Neural crest cell (in vitro differentiated cells): ENCODE measurements around the gene MYLK2. TPM values are rescaled to one million over a fixed set of nuclear protein-coding genes. Genes with fewer than 3 reads are reported as not detected.

Source experiments
- DNase-seq: peaks from one replicate; pipeline ENCODE4 v3.0.0; 2021; ENCODE audit warnings: low read depth, mixed read lengths, low spot score
- H3K27ac Mint-ChIP-seq: one replicate; pipeline ENCODE4 v1.8.0; 2021; ENCODE audit warnings: mild to moderate bottlenecking, mixed read lengths; ENCODE audit not compliant: unreplicated experiment
- H3K27me3 Mint-ChIP-seq: 2 replicates; pipeline ENCODE4 v1.8.0; 2021; ENCODE audit warnings: low read depth, mild to moderate bottlenecking, mixed read lengths
- H3K36me3 Mint-ChIP-seq: 2 replicates; pipeline ENCODE4 v1.8.0; 2021; ENCODE audit warnings: low read depth, mild to moderate bottlenecking, mixed read lengths
- H3K4me1 Mint-ChIP-seq: 2 replicates; pipeline ENCODE4 v1.8.0; 2021; ENCODE audit warnings: mixed read lengths
- H3K4me3 Mint-ChIP-seq: one replicate; pipeline ENCODE4 v1.8.0; 2021; ENCODE audit warnings: mild to moderate bottlenecking, mixed read lengths
- H3K9me3 Mint-ChIP-seq: 2 replicates; pipeline ENCODE4 v1.8.0; 2021; ENCODE audit warnings: mixed read lengths
- total RNA-seq: library from RNA; stranded (reverse); gene quantifications from 2 replicates; pipeline ENCODE4 v1.2.1, GENCODE V29; 2021
- TF ChIP-seq, protein P1 (sequence below): fragments of 200-600 bp; sonication (generic); conservative IDR thresholded peaks from 2 replicates; pipeline ENCODE4 v1.5.0; 2021; ENCODE audit warnings: antibody characterized with exemption, mild to moderate bottlenecking

Gene MYLK2
- total RNA-seq, 1 donor from 2014 or later, result 1.6 TPM

DNA sequence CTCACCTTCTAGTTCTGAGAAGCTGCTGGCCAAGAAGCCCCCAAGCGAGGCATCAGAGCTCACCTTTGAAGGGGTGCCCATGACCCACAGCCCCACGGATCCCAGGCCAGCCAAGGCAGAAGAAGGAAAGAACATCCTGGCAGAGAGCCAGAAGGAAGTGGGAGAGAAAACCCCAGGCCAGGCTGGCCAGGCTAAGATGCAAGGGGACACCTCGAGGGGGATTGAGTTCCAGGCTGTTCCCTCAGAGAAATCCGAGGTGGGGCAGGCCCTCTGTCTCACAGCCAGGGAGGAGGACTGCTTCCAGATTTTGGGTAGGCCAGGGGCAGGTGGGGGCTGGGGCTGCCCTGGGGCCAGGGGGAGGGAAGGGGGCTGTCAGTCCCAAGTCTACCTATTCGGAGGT lies 2.3 kb downstream of the MYLK2 start:
- TF ChIP-seq, protein P1, sequence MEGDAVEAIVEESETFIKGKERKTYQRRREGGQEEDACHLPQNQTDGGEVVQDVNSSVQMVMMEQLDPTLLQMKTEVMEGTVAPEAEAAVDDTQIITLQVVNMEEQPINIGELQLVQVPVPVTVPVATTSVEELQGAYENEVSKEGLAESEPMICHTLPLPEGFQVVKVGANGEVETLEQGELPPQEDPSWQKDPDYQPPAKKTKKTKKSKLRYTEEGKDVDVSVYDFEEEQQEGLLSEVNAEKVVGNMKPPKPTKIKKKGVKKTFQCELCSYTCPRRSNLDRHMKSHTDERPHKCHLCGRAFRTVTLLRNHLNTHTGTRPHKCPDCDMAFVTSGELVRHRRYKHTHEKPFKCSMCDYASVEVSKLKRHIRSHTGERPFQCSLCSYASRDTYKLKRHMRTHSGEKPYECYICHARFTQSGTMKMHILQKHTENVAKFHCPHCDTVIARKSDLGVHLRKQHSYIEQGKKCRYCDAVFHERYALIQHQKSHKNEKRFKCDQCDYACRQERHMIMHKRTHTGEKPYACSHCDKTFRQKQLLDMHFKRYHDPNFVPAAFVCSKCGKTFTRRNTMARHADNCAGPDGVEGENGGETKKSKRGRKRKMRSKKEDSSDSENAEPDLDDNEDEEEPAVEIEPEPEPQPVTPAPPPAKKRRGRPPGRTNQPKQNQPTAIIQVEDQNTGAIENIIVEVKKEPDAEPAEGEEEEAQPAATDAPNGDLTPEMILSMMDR, result no peak
- peaks cover 2% of the 10 kb centered on the region for H3K27me3 Mint-ChIP-seq
- no peak overlapping the region for H3K27ac Mint-ChIP-seq
- H3K9me3 Mint-ChIP-seq, result no peaks in the 10 kb centered on the region
- no peaks in the 10 kb centered on the region for H3K4me1 Mint-ChIP-seq
- no peak for DNase-seq
- no peaks in the 10 kb centered on the region for H3K36me3 Mint-ChIP-seq
- no peak overlapping the region for H3K4me3 Mint-ChIP-seq

DNA sequence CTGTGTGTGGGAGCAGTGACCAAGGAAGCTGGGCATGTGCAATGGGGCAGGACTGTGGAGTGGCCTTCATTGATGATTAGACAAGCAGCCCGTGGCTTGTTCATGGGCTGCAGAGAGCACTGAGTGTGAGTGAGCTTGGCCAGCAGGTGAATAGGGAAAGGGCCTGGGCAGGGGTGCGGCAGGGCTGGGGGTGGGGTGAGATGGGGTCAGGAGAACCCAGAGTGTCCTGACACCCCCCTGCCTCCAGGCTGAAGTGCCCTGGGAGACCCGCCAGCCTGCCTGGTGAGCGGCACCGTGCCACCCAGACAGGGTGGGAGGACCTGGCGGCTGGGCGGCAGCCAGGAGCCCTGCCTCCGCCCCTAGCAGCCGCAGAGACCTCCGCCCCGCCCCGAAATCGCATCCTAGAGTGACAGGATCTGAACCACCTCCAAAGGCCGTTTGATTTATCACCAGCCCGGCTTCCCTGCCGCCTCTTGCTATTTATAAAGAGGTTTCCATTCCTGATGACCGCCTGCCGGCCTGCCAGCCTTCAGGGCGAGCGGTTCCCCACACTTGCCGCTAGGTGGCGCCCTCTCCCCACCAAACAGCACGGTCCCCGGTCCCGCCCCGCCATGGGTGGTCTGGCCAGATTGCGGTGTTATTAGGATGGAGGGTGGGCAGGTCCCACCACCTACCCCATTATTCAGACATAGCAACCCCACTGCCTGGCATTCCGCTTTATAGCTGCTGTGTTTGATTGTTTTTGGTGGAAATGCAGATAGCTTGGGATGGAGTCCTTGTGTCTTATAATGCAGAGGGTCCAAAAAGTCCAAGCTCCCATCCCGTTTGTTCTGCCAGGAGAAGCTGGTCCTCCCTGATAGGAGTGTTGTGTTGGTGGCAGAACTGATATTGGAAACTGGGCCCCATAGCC lies 3.5 kb downstream of the MYLK2 start:
- peak; percentile 98 for DNase-seq
- Mint-ChIP-seq H3K4me3 (no peak overlapping the region), H3K36me3 (no peaks in the 10 kb centered on the region), H3K27me3 (peaks cover 2% of the 10 kb centered on the region), H3K4me1 (no peaks in the 10 kb centered on the region), H3K27ac (no peak overlapping the region), H3K9me3 (no peaks in the 10 kb centered on the region)
- TF ChIP-seq, protein P1, result peak; percentile 100

DNA sequence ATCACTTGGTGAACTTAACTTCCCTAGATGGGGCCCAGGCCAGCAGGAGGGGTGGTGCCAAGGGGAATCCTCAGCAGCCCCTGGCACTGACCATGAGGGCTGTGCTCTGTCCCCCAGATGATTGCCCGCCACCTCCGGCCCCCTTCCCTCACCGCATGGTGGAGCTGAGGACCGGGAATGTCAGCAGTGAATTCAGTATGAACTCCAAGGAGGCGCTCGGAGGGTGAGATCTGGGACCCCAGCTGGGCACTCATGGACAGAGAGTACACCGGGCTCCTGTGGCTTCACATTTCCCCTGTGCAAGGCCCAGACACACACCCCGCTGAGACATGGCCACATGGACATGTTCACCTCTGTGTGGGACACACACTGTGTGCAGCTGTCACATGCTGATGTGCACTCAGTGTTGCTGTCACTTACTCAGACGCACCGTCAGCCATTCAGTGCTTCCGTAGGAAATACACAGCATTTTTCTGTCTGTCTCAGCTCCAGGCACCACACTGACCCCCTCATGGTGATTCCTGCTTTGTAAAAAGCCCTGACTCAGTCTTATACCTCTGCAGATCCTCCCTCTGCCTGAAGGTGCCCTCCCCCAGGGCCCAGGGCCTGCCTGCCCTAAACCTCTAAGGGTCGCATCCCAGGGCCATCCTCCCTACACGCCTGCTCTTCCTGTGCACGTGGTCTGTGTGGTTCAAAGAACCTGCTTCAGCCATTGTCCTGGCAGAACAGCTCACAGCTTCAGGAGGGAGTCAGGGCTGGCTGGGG lies 4.4 kb downstream of the MYLK2 start:
- no peak overlapping the region for H3K4me3 Mint-ChIP-seq

DNA sequence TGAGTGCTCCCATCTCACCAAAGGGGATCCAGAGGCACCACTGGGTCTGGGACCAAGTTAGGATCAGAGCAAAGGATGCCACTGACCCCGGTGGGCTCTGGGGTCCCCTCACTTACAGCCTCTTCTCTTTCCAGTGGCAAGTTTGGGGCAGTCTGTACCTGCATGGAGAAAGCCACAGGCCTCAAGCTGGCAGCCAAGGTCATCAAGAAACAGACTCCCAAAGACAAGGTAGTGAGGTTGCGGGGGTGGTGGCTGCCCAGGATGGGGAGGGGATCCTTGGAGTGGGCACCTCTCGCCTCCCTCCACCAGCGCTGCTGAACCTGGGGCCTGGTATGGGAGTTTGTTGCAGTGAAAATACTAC lies 4.9 kb downstream of the MYLK2 start:
- H3K36me3 Mint-ChIP-seq, result no peaks in the 10 kb centered on the region
- no peak overlapping the region for H3K4me3 Mint-ChIP-seq
- TF ChIP-seq, protein P1, result no peak
- DNase-seq, result no peak
- no peaks in the 10 kb centered on the region for H3K4me1 Mint-ChIP-seq
- H3K9me3 Mint-ChIP-seq, result no peaks in the 10 kb centered on the region
- peaks cover 2% of the 10 kb centered on the region for H3K27me3 Mint-ChIP-seq
- H3K27ac Mint-ChIP-seq, result no peak overlapping the region

More for the DNA sequence above, 4.4 kb downstream of the MYLK2 start:
- DNase-seq, result no peak
- Mint-ChIP-seq H3K27ac (peak overlapping the region; percentile 85), H3K4me1 (no peaks in the 10 kb centered on the region), H3K9me3 (no peaks in the 10 kb centered on the region), H3K27me3 (peaks cover 2% of the 10 kb centered on the region), H3K36me3 (no peaks in the 10 kb centered on the region)
- TF ChIP-seq, protein P1, result no peak

DNA sequence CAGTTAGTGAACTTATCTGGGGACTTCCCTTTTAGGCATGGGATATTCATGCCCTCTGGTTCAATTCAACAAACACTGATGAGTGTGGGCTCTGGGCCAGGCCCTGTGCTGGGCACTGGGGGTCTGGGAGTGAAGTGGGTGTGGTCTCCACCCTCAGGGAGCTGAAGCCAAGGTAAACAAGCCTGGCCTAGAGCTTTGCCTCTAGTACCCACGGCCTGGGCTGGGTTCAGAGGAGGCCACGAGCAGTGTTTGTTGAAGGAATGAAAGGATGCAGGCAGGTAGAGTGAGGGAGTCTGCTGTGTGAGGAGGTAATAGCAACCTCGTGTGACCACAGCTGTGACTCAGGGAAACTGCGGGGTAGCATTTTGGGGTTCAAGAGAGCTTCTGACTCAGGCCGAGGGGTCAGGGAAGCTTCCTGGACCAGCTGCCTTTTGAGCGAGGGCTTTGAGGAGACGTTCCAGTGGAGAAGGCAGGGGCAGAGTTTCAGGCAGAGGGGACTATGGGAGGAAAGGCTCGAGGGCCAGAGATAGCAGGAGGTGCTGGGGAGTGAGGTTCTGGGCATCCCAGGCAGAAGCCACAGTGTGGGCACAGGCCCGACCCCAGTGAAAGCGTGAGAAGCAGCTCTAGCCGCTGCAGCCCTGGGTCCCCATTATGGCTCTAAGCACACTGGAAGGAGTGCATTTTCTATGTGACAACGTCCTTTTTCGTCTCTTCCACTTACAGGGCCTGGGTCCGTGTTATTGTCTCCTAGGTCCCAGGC lies 5.6 kb downstream of the MYLK2 start:
- H3K4me3 Mint-ChIP-seq, result no peak overlapping the region
- DNase-seq, result no peak
- TF ChIP-seq, protein P1, result no peak
- H3K9me3 Mint-ChIP-seq, result no peaks in the 10 kb centered on the region
- H3K27ac Mint-ChIP-seq, result no peak overlapping the region
- H3K27me3 Mint-ChIP-seq, result peaks cover 2% of the 10 kb centered on the region
- no peaks in the 10 kb centered on the region for H3K36me3 Mint-ChIP-seq
- H3K4me1 Mint-ChIP-seq, result peaks cover 4% of the 10 kb centered on the region
